Astrocyte (in vitro differentiated cells and primary cell): Measurements from ENCODE around the gene SERPINA9.

Experiments
- CTCF ChIP-seq: IDR thresholded peaks from 2 replicates; pipeline ENCODE4 v1.5.1; 2011; ENCODE audit warnings: low read depth, mild to moderate bottlenecking, inconsistent platforms, low read length, moderate library complexity; ENCODE audit not compliant: insufficient read depth
- EZH2 ChIP-seq: IDR thresholded peaks from 2 replicates; pipeline ENCODE4 v1.6.1; 2012; ENCODE audit warnings: mild to moderate bottlenecking, low read length, inconsistent platforms; ENCODE audit not compliant: insufficient read depth

GRCh38 chr14:94441531-94442205 is 34.3 kb downstream of the SERPINA9 start:
- TF ChIP-seq CTCF (no peak), EZH2 (no peak)
